ENCODE data around the gene P2RX2. TPM values are rescaled to one million over a fixed set of nuclear protein-coding genes. Genes with fewer than 3 reads are reported as not detected.

The P2RX2 gene
- total RNA-seq, 4 donors from 2014 or later = 0.47 to 3.9 (median 3.3) TPM

DNA sequence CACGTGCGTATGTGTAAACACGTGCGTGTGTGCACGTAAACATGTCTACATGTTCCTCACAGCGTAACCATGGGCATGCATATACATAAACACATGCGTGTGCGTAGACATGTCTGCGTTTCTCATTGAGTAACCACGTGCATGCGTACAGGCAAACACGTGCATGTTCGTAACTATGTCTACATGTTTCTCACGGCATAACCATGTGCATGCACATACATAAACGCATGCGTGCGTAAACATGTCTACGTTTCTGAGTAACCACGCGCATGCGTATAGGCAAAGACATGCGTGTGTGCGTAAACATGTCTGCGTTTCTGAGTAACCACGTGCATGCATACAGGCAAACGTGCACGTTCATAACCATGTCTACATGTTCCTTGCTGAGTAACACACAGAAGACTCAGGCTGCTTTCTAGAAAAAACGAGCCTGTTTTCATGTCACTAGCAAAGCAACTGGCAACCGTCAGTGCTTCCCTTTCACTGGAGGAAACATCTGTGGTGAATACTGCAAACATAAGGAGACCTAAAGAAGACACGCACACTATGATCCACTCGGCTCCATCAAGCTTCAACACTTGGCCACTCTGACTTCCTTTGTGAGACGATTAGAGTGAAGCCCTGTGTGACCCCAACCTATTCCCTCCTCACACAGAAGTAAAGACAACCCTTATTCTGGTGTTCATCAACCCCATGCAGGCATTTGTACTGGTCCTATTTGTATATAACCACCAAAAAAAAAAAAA, 39.7 kb downstream of the P2RX2 start:
- ATAC-seq = no peak

DNA sequence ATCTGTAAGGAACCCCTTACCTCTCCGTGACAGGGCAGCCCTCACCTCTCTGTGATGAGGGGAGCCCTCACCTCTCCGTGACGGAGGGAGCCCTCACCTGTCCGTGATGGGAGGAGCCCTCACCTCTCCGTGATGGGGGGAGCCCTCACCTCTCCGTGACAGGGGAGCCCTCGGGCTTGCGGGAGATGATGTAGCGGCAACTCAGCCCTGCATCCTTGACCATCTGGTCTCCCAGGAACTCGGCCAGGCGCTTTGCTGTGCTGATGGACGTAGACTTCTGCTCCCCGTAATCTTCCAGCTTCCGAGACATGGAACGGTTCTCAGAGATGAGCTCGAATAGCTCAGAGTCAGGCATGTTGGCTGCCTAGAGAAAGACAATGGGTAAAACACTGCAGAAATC, 40.6 kb downstream of the P2RX2 start:
- Histone ChIP-seq H3K27me3 (no peaks in the 10 kb centered on the region), H3K27ac (no peak overlapping the region), H3K4me1 (no peaks in the 10 kb centered on the region), H3K4me3 (no peak overlapping the region), H3K9me3 (no peaks in the 10 kb centered on the region), H3K36me3 (peaks cover 0 to 100% of the 10 kb centered on the region in 2 donors)
- ATAC-seq = no peak
- no peak for TF ChIP-seq POLR2A (IDR thresholded peaks at IDR 0.05)
- TF ChIP-seq, protein P1, sequence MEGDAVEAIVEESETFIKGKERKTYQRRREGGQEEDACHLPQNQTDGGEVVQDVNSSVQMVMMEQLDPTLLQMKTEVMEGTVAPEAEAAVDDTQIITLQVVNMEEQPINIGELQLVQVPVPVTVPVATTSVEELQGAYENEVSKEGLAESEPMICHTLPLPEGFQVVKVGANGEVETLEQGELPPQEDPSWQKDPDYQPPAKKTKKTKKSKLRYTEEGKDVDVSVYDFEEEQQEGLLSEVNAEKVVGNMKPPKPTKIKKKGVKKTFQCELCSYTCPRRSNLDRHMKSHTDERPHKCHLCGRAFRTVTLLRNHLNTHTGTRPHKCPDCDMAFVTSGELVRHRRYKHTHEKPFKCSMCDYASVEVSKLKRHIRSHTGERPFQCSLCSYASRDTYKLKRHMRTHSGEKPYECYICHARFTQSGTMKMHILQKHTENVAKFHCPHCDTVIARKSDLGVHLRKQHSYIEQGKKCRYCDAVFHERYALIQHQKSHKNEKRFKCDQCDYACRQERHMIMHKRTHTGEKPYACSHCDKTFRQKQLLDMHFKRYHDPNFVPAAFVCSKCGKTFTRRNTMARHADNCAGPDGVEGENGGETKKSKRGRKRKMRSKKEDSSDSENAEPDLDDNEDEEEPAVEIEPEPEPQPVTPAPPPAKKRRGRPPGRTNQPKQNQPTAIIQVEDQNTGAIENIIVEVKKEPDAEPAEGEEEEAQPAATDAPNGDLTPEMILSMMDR (IDR thresholded peaks at IDR 0.05) = no peak
- TF ChIP-seq POLR2AphosphoS5 (IDR thresholded peaks at IDR 0.05) = no peak
- TF ChIP-seq EP300 (IDR thresholded peaks at IDR 0.05) = no peak
- no CpG with 5 or more reads among the region's 16 CpGs for WGBS, 2 donors (ENCODE audit: low coverage in 1 of 2)

More for the DNA sequence above, 39.7 kb downstream of the P2RX2 start:
- Histone ChIP-seq H3K36me3 (peaks cover 0 to 100% of the 10 kb centered on the region in 2 donors), H3K4me3 (no peak overlapping the region), H3K9me3 (no peaks in the 10 kb centered on the region), H3K27me3 (no peaks in the 10 kb centered on the region), H3K27ac (no peak overlapping the region), H3K4me1 (no peaks in the 10 kb centered on the region)
- no peak for TF ChIP-seq POLR2A (IDR thresholded peaks at IDR 0.05)
- TF ChIP-seq EP300 (IDR thresholded peaks at IDR 0.05) = no peak
- no peak for TF ChIP-seq POLR2AphosphoS5 (IDR thresholded peaks at IDR 0.05)
- TF ChIP-seq, protein P1 (IDR thresholded peaks at IDR 0.05) = no peak
- WGBS, 2 donors (ENCODE audit: low coverage in 1 of 2) = 87 to 95% methylated on average over 20 to 31 of the region's 32 CpGs

DNA sequence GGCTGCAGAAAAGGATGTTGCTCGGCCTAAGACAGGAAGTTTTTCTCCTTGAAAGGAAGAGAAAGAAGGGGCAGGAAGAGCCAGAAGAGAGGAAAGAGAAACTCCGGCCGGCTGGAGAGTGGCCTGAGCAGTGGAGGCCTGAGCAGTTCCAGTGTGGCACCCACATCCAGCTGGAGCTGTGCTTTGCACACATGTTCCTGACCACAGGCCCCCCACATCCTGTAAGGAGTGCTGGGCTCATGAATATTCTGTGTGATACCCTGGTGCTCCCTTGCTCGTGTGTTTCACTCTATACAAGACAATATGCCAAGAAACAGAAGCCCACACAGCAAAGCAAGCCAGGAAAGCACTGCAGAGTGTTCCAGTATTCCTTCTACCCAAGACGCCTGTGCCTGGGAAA, 41.5 kb downstream of the P2RX2 start:
- peaks cover 0 to 100% of the 10 kb centered on the region in 2 donors for H3K36me3 ChIP-seq
- H3K9me3 ChIP-seq = no peaks in the 10 kb centered on the region
- WGBS, 2 donors (ENCODE audit: low coverage in 1 of 2) = 69 to 77% methylated on average over 5 of the region's 5 CpGs
- no peak overlapping the region for H3K27ac ChIP-seq
- H3K4me3 ChIP-seq = no peak overlapping the region
- ATAC-seq = no peak
- TF ChIP-seq, protein P1 (IDR thresholded peaks at IDR 0.05) = no peak
- TF ChIP-seq EP300 (IDR thresholded peaks at IDR 0.05) (no peak), POLR2AphosphoS5 (IDR thresholded peaks at IDR 0.05) (no peak), POLR2A (IDR thresholded peaks at IDR 0.05) (no peak)
- no peaks in the 10 kb centered on the region for H3K4me1 ChIP-seq
- H3K27me3 ChIP-seq = no peaks in the 10 kb centered on the region

DNA sequence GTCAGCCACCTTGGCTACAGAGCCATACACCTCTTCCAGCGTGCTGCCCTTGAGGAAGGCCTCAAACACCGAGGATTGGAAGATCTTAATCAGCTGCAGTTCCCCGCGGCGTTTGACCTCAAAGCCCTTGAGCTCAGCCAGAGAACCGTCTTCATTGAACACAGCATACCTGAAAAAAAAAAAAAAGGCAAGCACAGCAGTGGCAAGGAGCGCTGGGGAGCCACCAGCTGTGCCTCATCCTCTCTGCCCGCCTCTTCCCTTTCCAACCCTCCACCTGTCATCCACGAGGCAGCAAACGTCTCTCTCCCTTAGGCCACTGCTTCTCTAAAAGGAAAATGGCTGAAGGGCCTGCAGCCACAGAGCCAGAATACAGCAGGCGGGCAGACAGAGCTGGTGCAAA, 42.4 kb downstream of the P2RX2 start:
- 84 to 85% methylated on average over 5 to 9 of the region's 11 CpGs for WGBS, 2 donors (ENCODE audit: low coverage in 1 of 2)
- Histone ChIP-seq H3K27ac (no peak overlapping the region), H3K9me3 (no peaks in the 10 kb centered on the region), H3K4me3 (no peak overlapping the region), H3K27me3 (no peaks in the 10 kb centered on the region), H3K4me1 (no peaks in the 10 kb centered on the region), H3K36me3 (peaks cover 0 to 100% of the 10 kb centered on the region in 2 donors)
- no peak for ATAC-seq
- TF ChIP-seq POLR2AphosphoS5 (IDR thresholded peaks at IDR 0.05) = no peak
- no peak for TF ChIP-seq POLR2A (IDR thresholded peaks at IDR 0.05)
- no peak for TF ChIP-seq EP300 (IDR thresholded peaks at IDR 0.05)
- TF ChIP-seq, protein P1 (IDR thresholded peaks at IDR 0.05) = no peak

DNA sequence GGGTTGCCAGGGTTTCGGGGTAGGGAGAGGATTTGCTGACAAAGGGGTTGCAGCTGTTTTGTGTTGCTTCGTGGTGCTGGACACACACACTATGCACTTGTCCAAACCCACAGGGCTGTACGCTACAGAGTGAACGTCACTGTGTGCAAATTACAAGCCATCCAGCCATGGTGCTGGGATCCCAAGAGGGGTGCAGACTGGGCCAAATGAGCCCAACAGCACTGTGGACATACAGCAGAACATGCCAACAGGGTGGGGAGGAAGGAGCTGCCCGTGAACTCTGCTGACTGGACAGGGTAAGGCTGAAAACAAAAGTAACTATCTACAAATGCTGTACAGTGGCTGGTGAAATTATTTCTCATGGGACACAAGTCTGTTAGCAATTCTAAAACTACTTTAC, 43.4 kb downstream of the P2RX2 start:
- Histone ChIP-seq H3K36me3 (peaks cover 0 to 100% of the 10 kb centered on the region in 2 donors), H3K27me3 (no peaks in the 10 kb centered on the region), H3K4me1 (no peaks in the 10 kb centered on the region), H3K27ac (no peak overlapping the region), H3K9me3 (no peaks in the 10 kb centered on the region), H3K4me3 (no peak overlapping the region)
- TF ChIP-seq, protein P1 (IDR thresholded peaks at IDR 0.05) = no peak
- TF ChIP-seq POLR2A (IDR thresholded peaks at IDR 0.05) = no peak
- no peak for TF ChIP-seq EP300 (IDR thresholded peaks at IDR 0.05)
- TF ChIP-seq POLR2AphosphoS5 (IDR thresholded peaks at IDR 0.05) = no peak
- 87% methylated on average over 3 of the region's 5 CpGs; no CpG with 5 or more reads in 1 of the 2 donors for WGBS, 2 donors (ENCODE audit: low coverage in 1 of 2)
- no peak for ATAC-seq
